Smooth muscle cell of the brain vasculature (primary cell): ENCODE data around the gene VAV2.

Experiments used
- DNase-seq: peaks from one replicate; pipeline ENCODE4 v3.0.0-alpha.2; 2012; ENCODE audit warnings: low read depth, low spot score

Gene VAV2

DNA sequence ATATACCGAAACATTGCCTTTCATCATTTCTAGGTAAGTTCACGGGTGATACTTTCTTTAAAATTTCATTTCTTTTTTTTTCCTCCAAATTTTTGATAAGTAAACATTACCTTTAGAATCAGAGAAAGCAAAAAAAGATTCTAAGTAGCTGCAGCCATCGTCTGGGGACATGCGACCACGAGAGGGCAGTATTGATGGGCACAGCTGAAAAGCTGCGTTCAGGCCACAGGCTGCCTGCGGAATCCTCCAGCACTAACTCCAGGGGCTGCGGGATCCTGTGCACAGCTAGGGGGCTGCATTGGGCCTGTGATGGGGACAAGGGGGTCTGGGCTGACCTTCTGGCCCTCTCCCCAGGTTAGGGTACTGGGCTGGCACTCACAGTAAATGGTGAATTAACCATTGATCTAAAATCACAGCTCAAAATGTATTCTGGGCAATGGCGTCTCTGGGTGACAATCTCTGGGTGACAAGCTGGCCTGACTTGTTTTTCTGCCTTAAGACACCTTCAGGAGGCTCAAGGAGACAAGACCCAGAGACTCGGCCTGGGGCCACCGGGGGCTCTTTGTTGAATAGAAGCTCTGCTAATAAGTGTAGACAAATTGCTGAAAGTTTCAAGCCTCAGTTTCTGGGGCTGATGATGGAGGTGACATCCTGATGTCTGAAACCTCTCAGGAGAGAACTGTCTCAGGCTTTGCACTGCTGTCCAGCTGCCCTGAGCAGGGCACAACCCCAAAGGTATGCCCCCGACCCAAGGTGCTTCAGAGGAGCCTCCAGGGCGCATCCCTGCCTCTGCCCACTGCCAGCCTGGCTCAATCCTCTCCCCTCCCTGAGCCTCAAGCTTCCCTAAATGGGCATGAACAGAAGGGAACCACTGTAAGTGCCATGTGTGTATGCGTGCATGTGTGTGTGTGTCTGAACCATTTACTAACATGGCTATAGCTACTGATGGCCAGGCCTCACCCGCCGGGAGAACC lies 209.7 kb downstream of the VAV2 start:
- peak; percentile 33 for DNase-seq

DNA sequence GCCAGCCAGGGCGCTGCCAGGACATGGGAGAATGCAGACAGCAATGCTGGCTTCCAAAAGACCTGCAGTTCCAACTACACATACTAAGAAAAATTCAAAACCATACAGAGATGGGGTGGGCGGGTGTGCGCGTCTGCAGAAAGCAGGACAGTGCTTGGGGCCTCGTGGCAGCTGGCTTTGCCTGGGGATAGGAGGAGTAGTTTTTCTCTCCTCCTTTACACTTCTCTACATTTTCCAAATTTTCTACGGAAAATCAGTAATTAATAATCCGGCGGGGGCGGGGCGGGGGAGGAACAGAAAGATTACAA lies 210.3 kb downstream of the VAV2 start:
- no peak for DNase-seq

DNA sequence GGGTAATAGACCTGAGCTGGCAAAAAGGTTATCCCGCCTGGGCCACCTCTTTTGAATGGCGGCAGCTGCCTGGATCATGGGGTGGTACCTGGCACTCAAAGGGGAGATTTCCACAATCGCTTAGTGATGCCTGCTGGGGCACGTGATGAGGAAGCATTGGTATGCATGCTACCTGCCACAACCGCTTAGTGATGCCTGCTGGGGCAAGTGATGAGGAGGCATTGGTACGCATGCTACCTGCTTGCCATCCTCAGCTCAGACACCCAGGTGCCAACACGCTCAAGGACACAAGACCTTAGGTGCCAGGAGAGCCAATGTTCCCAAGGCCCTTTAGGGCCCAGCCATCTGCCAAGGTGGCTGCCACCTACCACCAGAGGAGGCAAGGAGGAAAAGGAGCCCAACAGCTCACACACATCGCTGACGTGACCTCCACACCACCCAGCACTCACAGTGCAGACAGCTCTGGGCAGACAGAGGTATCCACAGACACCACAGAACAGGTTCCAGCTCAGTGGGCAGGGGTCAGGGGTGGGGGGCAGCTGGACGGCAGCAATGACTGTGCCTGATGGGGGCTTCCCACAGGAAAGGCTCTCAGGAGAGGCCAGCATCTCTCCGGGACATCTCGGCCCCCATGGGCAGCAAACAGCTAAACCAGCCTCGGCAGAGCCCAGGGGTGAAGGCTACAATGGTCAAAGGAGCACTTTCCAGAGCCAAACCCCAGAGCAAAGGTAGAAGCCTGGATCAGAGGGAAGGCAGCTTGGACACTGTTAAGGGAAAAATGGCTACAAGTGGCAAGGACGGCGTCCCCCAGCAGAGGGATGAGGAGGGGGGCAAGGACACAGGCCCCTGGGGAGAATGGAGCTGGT lies 210.9 kb downstream of the VAV2 start:
- DNase-seq = no peak

DNA sequence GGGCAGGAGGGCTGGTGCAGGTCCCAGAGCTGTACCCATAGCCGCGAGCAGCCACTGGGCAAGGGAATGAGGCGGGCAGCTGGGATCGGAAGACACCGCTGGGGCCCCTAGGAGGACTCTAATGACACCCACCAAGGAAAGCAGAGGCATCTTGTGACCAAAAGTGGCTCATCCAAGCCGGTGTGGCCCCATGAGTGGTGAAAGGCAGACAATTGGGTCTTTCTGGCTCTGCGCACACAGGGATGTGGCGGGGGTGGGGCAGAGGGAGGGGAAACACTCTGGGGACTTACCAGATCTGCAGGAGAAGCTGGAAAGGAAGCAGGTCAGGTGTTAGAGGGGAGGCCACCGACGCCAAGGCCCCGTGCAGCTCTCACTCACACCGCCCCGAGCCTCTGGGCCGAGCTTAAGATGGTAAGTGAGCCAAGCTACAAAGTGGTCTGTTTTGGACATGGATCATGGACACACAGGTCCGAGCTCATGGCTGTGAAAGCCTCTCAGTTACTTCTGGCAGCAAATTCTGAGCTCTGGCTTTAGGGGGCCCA lies 211.6 kb downstream of the VAV2 start:
- DNase-seq = no peak

DNA sequence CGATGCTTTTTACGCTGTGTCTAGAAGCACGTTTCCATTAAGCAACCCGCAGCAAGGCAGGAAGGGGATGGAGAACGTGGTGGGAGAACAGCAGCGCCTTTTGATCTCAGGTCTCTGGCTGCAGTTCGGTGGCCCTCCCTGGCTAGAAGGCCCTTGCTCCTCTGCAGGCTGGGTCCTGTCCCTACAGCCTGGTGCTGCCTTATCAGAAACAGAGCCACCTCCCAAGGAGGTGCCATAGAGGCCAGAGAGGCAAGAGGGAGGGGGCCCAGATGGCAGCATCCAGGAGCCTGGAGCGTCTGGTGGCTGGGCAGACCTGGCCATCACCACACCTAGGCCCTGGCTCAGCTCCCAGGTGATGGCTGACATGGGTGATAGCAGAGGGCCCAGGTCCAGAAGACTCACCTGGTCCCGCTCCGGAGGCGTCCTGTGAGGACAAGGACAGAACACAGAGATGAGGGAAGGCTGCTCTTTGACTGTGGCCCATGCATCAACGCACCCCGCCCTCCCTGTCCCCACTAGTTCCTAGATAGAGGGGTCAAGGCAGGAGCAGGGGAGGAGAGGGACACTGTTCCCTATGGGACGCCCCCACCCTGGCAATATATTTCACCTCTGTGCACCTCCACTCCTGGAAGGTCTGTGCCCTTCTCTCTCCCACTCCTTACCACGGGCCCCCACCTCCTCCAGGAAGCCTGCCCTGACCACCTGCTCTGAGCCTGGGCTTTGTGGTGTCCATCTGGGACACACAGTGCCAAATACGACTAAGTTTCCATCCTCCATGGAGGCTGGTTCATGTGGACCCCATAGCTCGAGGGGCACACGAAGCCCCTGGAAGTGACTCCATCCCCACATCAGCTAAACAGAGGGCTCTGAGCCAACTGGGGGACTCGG lies 212.4 kb downstream of the VAV2 start:
- no peak for DNase-seq

DNA sequence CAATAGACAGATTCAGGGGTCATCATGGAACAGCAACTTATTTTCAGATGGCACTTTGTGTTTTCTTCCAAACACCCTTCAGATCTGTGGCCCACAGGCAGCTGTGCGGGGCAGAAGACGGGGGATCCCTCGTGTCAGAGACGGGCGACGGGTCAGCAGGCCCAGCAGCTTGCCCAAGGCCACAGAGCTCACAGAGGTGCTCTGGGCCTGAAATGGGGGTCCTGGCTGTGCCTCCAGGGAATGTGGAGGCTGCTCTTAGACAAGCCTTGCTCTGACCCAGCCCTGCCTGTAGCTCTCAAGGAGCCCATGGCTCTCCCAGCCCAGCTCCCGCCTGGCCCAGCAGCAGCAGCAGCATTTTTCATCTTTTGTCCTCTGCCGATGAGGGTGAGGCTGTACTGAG lies 213.0 kb downstream of the VAV2 start:
- DNase-seq = no peak

DNA sequence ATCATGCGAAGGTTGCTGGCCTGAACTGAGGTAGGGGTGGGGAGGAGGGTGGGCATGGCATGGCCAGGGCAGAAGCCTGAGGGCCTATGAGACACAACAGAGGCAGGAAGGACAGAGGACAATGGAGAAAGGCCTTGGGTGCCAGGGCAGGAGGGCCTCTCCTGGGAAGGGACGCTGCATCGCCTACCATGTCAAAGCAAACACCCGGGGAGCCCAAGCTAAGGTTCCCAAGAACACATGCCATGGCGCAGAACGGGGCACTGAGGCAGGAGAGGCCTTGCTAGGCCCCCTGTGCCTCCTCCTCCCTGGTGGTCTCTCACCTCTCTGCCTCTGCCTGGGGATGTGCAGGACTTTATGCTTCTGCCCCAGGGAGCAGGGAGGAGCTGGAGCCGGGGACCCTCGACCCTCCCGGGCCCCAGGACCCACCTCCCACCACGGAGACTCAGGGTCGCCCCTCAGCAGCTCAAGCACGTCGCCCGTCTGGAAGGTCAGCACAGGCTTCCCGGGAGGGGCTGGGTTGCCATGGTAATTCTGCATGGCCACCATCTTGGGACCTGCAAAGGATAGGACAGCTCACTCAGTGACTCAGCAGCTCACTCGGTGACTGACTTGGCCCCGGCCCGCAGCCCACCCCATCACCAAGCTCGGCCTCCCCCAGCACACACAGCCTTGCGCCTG lies 213.6 kb downstream of the VAV2 start:
- DNase-seq = no peak

DNA sequence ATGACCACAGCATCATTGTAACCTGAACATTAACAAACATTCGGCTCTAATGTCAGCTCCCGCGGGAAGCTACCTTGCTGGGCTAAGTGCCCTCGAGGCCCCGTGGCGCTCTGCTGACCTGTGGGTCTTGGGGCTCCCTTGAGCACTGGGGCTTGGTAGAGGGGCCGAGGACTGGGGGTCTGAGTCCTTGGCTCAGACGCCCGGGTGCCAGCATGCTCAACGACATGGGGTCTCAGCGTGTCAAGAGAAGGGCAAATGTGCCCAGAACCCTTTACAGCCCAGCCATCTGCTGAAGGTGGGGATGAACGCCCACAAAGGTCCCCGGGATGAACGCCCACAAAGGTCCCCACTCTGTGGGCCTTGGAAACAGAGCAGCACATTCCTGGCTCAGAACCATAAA lies 214.3 kb downstream of the VAV2 start:
- no peak for DNase-seq

DNA sequence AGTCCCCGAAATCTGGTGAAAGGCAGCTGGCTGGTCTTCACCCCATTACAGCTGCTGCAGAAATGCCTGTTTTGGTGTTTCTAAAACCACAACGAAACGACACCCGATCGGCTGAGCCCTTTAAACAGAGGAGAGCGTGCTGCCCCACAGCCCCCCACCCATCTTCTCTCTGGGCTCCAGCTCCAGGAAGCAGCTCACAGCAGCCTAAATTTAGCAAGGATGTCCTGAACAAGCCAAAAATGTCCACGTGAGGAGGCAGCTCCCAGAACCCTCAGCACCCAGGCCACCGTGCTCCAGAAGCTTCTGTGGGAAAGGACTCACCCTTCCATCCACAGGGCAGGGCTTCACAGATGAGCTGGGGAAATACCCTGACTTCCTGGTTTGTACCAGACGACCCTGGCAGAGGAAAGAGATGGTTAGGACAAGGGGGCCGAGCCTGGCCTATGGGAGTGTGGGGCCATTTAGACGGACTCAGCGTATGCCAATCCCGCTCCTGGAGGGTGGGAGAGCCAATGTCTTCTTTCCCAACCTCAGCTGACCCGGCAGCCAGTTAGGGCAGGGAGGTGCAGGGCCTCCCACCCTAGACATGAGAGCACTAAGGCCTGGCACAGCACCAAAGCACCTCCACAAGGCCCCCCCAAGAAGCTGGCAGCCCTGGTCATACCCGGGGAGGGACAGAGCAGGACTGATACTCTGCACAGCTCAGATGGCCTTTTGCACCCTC lies 214.9 kb downstream of the VAV2 start:
- DNase-seq = no peak

DNA sequence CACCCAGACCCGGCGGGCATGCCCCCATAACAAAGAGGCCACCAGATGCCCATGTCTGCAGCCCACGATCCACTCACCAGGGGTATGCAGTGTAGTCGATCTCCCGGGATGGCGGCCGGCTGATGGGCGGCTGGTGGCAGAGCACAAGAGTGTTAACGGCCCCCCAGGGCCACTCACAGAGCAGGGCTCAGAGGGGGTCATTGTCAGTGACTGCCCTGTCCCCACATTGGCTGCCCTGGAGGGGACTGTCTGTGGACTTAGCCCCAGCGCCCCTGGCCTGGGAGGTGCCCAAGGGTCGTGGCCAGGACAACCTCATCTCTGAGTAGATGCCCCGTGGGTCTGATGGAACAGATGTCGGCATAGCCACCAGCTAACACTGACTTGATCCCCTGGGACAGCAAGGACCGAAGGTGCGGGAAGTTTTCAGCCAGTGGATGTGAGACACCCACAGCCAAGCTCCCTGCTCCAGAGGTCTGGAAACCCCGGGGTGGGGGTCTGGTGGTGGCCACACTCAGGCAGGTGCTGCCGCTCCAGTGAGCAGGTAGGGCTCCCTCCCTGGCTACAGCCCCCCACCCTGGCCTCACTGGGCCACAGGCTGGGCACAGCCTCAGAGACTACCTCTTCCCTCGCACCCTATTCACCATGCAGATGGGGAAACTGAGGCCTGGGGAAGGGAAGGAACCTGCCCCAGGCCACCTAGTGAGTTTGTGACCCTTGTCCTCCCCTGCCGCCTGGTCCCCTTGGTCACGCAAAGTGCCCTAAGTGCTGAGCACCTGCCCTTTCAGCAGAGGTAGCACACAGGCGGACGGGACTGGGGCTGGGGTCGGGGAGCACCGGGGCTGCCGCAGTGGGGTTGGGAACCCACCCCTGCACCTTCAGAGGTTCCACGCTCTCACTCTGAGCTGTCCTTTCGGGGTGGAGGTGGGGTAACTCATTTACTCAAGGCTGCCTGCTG lies 215.9 kb downstream of the VAV2 start:
- no peak for DNase-seq

DNA sequence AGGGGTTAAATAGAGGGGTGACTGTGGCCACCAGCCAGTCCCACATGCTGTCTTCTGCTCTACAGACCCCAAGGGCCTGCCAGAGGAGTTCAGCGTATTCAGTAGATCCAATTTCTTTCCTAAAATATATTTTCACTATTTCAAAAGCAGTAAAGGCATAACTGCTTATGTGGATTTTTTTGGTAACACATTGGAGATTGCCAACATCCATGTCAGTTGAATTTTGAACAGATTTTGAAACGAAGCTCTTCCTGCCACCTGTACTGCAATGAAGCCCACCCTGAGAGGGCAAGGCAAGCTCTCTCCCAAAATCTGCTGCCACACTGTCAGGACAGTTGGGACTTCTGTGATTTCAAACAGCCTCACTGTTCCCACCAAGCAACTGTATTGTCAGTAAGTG lies 216.8 kb downstream of the VAV2 start:
- DNase-seq = no peak

DNA sequence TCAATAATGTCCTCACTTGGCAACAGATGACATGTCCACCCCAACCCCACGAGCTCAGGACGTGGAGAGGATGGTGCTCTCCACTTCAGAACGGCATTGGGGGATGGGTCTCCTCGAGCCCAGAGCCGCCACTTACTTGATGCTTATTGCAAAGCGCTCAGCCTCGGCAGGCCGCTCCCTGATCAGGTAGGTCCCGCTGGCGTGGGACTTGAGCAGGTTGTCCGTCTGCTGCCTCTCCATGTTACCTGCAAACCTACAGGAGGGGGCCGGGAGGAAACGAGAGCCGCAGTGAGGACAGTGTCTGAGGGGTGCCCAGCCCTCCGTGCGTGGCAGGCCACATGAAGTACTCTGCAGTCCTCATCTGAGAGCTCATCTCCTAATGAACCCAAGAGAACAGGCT lies 217.3 kb downstream of the VAV2 start:
- DNase-seq = no peak

DNA sequence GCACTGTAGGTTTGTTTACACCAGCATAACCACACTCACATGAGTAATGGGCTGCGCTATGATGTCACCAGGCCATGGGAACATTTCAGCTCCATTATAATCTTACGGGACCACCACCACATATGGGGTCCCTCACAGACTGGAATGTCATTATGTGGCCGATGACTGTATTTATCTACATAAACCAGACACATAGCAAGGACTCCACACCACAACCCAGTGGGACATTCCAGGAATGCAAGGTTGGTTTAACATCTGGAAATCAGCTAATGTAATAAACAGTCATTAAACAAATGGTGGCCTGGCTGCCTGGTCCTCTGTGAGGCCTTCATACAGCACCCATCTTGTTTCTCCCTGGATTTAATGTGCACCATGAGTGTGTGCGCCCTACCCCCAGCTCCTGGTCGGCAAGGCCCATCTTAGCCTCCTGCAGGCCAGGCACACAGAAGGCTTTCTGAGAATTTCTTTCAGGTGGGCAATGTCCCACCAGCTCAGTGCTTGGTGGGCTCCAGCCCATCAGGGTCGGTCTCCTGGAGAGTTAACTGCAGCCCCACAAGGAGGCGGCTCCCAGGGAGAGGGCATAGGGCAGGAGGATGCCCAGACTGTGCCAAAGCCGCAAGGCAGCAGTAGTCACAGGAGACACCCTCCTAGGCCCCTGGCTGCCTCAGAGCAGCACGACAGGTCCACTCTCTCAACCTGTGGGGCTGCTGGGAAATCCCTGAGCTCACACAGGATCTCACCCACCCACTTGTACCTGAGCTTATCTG lies 218.1 kb downstream of the VAV2 start:
- no peak for DNase-seq

DNA sequence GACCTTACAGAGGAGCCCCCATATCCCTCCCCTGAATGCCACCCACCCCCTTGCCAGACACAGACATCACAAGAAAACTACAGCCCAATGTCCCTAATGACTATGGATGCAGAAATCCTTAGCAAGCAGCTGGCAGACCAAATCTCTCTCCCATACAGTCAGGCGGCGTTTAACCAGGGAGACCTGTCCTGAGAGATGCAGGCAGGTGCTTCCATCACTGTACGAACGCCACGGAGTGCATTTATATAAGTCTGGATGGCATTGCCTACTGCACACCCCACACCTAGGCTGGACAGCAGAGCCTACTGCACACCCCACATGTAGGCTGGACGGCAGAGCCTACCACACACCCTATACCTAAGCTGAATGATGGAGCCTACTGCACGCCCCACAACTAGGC lies 219.5 kb downstream of the VAV2 start:
- DNase-seq = no peak

DNA sequence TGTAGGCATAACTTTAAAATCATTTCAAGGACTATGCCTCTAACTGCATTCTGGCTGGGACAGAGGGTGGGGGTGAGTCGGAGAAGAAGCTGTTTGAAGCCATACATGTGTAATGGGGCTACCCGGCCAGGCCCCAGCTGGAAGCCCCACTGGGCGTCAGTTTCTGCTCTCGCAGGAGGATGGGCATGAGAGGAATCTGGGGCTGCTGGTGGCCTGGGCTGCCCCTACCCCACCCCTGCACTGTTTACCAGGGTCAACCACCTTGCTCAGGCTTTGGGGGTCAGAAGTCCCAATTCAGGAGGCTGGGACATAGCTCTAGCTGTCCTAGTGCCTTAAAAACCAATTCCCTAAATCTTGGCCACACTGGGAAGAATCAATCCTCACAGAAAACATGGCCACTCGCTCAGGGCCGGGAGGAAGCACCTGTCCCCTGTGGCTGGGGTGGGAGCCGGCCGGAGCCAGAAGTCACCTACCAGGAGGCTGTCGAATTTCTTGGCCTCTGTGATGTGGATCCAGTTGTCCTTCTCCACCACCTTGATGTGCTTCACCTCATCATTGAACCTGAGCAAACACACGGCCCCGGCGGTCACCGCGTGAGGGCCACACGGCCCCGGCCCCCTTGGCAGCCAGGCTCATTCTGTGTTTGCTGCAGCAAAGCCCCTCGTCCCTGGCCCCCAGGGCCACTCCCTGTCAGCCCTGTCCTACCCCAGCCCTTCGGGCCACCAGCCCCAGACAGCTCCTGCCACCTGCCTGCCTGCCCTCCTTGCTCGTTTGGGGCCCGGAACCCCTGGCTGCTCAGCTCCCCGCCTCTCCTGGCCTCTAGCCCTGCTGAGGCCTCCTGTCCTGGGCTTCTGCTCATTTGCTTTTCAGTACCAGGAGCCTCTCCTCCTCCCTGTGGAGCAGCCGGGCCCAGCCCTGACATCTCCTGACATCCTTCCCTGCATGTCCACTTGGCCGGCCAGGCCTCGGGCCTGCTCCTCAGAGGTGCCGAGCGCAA lies 220.3 kb downstream of the VAV2 start:
- DNase-seq = no peak

DNA sequence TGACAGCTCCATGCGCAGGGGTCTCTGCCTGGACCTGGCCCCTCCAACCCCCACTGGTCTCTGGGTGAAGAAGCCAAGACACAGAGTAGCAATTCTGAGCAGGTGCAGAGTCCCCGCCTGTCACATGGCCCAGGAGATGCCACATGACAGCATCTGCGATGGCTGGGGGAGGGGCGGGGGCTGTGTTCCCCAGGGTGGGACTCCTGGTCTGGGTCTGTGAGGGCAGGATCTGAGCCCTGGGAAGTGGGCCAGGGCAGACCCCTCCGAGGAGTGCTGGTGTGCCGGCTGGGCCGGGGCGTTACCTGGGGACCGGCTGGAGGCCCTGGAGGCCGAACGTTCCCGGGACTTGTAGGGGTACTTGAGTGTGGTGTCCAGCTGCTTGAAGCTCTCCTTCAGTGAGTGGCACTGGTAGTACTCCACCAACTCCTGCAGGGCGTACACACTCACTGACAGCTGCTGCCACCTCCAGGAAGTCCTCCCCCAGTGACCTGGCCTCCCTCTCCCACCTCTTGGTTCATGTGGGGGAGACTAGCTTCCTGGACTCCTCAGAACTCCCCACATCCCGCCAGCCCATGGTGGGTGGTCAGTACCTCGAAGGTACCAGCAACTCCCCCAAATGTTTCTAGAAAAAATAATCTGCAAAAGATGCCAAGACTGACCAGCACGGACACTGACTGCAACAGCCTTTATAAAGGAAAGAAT lies 221.9 kb downstream of the VAV2 start:
- DNase-seq = no peak
